GM12873 (cell line): ENCODE measurements around the gene HSPB6.

ENCODE experiments used
- CTCF ChIP-seq: IDR thresholded peaks from 2 replicates; pipeline ENCODE4 v1.5.1; 2012; ENCODE audit warnings: low read depth, mild to moderate bottlenecking, moderate library complexity, low read length, control low read depth; ENCODE audit not compliant: insufficient read depth; ENCODE audit errors: missing control alignments

HSPB6 gene

GRCh38 chr19:35768082-35768421 is 11.2 kb upstream of the HSPB6 start:
- no peak for TF ChIP-seq CTCF

- TF ChIP-seq CTCF, result no peak
Measured at GRCh38 chr19:35767288-35768081, 10.7 kb upstream of the HSPB6 start.

GRCh38 chr19:35766571-35767104 is 9.8 kb upstream of the HSPB6 start:
- TF ChIP-seq CTCF, result no peak

- no peak for TF ChIP-seq CTCF
Measured at GRCh38 chr19:35764432-35765315, 7.8 kb upstream of the HSPB6 start.

GRCh38 chr19:35760711-35761349 is 4.0 kb upstream of the HSPB6 start:
- no peak for TF ChIP-seq CTCF

- no peak for TF ChIP-seq CTCF
Measured at GRCh38 chr19:35759697-35760096, 2.9 kb upstream of the HSPB6 start.
